ENCODE measurements around the gene SMAD6.

The SMAD6 gene

GRCh38 chr15:66760097-66760967 is 58.3 kb downstream of the SMAD6 start:
- DNase-seq (ENCODE audit: low spot score), result no peak

DNA sequence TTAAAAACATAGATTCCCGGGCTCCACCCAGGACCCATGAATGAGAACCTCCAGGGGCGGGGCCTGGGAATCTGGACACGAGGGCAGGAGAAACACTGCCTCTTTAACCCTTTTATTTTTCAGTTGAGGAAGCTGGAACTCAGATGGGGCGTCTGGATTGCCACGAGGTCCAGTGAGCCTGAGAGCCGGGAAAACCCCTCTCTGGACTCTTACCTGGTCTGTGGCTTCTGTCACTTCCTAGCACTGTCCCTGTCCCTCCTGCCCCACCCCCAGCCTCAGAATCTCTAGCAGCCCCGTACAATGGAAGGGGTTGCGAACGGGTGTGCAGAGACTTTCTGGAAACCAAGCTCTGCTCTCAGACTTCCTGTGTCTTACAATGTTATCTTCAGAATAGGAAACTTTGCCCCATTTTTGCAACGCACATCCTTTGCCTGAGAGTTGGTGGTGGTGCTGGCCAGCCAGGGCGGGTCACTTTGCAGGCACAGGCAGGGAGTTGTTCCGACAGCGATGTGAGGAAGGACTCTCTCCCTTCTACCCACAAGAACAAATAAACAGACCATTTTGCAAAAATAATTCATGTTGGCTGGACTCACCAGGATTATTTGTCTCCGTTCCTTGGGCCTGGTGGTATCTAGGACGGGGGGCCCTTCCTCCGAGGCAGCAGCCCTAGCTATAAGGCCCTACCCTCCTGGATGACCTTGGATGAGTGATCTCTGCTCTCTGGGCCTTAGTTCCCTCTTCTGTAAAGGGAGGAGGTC is 59.1 kb downstream of the SMAD6 start:
- no peak for DNase-seq (ENCODE audit: low spot score)

DNA sequence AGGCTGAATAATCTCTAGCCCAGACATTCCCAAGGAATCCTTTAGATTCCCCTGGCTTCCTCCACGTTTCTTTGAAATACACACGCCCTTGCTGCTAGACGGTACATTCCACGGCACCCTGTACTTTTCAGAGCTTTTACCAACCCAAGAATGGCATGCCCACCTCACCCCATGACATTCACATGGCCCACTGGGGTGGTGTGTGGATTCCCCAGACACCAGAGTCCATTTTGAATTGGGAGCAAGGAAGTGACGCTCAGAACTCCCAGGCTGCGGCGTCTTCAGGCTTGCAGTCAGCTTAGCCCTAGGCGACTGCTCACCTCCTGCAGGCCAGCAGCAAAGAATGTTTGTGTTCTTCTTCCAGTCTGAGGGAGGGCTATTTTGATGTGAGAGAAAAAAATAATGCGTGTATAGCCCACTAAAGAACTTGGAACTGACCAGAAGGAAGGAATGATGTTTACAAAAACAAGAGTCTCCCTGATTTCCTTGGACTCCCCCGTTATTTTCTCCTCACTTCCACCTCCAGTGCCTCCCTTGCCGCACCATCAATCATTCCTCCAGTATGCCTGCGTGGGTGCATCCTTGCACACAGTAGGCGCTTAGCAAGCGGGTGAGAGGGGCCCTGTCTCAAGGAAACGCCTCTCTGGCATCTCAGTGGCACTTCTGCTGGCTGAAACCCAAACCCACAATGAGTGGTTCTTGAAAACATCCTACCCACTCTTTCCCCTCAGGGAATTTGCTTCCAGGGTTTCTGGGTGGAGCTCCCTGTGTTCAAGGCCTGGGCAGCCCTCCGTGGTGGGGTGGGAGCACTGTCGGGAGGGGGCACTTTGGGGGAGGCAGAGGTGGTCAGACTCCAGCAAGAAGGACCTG is 59.9 kb downstream of the SMAD6 start:
- no peak for DNase-seq (ENCODE audit: low spot score)

GRCh38 chr15:66763186-66764071 is 61.4 kb downstream of the SMAD6 start:
- no peak for DNase-seq (ENCODE audit: low spot score)

DNA sequence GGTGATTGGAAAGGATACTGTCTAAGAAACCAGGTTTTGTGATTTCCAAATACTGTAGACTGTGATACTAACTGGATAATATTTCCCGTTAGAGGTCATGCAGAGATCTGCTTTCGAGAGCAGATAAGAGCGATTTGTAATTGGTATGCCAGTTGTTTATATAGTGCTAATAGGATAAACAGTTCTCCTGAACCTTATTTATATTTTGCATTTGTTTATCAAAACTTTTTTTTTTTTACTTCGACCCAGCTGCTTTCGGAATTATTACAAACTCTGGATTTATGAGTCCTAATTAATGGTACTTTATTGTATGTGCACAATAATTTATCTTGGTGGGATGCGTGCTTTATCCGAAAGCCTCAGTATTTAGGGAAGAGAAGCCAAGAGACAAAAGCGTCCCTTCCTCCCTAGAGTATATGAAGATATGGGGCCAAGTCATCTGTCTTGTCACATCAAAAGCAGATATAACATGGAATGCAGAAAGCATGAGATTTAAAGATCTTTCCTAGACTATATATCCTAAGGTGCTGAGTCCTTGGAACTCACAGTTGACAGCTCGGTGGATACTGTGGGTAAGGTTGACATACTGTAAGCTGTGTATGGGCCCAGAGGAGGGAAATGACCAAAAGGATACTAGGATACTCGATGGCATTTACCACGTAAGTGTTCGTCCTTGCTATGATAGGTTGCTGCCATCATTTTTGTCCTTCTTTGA is 62.2 kb downstream of the SMAD6 start:
- DNase-seq (ENCODE audit: low spot score), result no peak

DNA sequence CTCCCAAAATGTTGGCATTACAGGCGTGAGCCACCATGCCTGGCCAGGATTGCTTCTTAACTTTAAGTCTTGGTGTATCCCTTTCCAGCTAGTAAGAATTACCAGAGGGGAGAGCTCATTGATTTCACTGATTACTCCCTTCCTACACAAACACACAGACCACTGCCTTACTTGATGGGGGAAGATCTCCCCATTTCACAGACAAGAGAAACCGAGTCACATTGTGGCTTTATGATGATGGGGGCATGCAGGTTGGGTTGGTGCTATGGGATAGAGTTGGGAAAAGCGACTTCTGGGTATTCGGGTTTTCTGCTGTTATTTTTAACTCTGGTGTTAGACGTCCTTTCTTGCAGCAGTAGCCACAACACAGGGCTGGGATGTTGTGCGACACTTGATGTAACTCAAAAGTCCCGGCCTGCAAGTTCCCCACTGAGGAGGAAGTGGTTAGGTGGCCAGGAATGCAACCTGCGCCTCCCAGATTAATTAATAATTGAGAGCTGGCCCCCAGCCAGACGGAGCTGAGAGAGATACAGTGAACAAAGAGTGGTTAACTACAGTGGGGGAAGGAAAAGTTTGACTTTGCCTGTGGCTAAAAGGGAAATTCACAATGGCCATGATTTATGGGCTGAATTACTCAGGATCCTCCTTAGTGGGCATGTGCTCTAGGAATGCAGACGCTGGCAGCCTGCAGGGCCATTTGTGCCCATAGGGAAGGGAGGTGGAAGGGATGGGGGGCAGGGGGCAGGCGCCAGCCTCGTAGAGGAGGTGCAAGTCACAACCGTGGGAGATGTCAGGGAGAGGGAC is 63.6 kb downstream of the SMAD6 start:
- no peak for DNase-seq (ENCODE audit: low spot score)

DNA sequence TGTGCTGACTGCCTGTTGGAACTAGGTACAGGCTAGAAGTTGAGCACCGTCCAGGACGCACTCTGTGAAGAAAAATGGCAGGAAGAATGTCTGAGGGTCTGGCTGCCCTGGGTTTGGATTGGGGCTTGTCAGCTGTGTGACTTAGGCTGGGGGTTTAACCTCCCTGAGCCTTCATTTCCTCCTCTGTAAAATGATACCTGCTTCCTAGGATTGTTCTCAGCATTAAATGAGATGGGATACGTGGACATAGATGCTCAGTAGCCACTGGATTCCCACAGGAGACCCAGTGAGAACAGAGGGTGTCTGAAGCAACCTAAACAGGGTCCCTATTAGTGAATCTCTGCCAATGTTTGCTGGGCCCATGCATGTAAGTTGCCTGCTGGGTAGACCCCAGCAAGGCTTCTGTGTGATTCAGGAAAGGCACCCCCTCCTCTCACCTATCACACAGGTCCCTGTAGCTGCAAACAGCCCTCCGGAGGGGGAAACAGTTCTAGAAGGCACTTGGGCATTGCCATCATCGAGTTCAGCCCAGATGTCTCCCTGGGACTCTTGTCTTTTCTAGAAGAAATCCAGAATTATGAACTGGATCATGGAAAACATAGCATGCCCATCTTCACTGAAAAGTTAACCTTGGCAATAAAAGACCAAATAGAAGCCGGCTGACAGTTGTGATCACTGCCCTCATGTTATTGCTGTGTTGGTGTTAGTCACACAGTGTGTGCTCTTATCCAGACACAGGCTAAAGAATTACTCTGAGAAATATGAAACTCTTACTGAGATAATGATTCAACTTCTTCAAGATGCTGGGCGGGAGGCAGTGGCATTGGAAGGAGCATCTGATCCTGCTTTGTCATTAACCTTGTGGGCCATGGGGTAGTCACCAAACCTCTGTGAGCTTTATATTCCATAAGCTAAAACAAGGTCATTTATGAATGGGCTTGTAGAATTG is 64.5 kb downstream of the SMAD6 start:
- peak; percentile 69 for DNase-seq (ENCODE audit: low spot score)

DNA sequence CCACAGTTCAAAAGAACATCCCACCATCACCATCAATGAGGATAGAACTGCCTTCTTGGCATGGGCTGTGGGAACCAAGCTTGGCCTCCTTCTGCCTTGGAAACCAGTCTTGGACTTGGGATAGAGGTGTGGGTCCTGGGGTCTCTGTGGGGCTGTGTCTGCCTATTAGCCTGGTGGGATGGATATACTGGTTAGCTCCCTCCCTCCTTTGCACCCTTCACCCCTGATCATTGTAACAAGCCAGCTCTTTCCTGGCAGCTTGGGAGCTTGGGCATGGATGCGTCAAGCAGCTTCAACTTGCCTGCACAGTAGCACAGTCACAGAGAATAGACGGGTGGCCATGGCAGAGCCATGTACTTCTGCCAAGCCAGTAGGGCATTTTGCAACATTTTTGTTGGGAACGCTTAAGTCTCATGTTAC is 65.2 kb downstream of the SMAD6 start:
- no peak for DNase-seq (ENCODE audit: low spot score)

DNA sequence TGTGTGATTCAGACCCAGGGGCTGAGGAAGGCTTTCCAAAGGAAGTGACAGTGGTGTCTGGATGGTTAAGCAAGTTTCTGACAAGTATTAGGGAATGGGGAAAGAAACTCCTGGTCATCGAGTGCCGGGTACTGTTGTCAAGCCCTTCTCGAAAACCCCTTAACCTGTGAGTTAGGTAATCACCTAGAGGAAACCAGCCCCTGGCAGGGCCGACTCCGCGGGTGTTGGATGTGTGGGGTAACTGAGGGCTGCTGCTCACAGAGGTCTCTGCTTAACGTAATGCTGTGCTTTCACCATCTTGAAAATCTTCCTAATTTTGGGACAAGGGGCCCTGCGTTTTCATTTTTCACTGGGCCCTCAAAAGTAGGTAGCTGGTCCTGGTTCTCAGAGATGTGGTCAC is 67.0 kb downstream of the SMAD6 start:
- no peak for DNase-seq (ENCODE audit: low spot score)

DNA sequence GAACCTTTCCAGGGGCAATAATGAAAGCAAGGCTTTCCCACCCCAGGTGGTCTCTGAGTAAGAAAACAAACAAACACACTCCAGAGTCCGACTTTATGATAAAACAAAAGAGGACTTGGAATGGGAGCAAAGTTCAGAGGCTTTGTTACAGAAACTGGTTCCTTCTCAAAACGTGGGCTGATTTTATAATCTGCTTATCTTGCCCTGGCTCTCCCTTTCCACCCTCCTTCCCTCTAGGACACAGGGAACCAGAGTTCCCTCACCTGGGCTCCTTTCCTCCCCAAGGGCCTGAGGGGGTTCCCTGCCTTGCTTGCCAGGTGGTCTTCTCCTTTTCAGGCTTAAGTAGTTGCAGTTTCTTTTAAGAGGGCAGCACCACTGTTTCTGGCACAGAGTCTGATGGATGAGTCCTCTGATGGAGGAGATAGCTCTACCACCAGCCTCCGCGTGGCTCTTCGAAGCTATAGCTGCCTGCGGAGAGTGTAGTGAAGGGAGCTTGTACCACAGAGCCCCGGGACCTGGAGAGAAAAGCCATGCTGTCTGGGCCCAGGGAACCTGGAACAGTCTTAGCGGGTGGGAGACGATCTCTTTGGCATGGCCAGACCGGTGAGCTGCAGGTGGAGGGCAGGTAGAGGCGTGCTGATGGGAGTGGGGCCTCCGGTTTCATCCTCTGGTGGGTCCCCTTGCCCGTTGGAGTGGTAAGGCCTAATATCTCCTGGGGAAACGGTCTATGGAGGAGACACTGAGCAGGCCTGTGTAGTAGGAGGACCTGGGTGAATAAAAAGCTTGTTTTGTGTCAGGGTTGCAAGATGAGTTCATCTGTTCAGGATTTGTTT is 68.7 kb downstream of the SMAD6 start:
- DNase-seq (ENCODE audit: low spot score), result no peak

- DNase-seq (ENCODE audit: low spot score), result no peak
Measured at GRCh38 chr15:66771351-66771650, 69.3 kb downstream of the SMAD6 start.

DNA sequence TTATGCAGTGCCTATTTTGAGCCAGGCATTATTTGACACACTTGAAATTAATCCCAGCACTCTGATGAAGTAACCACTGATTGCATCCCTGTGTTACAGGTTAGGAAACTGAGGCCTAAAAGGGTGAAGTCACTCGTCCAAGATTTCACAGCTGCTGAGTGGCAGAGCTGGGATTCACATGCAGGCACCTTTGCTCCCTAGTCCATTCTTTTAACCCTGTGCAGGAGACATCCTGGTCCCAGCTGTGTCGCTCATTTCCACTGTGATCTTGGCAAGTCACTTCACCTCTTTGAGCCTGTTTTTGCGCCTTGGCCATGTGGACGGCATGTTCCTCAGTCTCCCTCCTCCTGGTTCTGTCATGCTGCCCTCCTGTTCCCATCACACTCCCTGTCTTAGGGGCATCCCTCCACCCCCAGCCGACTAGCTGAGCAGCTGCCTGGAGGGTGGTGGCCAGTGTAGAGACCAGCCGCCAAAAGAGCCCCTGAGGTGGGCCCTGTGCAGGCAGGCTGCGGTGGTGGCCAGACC is 70.6 kb downstream of the SMAD6 start:
- DNase-seq (ENCODE audit: low spot score), result no peak

DNA sequence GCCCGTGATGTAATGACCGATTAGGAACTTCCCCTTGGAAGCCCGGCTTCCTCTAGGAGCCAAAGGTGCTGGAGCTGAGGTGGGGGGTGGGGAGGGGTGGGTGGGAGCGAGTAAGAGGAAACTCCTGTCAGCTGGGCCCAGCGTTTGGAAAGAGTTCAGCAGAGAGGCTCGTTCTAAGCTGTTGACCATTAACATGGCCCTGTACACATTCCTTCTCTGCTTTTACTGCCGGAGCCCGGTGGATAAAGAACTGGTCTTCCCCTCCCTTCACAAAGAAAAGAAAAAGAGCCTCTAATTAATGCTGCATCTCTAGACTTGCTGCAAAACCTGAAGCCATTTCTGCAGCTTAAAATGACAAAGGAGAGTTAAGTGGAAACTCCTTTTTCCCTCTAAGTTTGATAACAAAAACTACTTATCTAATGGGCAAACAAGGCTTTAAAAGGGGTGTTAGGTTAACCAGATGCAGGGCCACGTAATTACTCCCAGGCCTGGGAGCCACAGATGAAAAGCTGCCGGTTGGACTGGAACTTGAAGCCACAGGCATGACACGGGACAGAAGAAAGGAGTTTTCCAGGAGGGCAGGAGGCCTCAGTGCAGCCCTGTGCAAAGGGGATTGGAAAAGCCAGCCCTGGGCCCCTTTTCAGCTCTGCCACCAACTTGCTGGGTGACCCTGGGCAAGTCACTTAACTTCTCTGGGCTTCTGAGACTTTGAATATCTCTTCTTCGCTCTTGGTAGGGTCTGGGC is 71.3 kb downstream of the SMAD6 start:
- no peak for DNase-seq (ENCODE audit: low spot score)

GRCh38 chr15:66774001-66774814 is 72.2 kb downstream of the SMAD6 start:
- peak; percentile 95 for DNase-seq (ENCODE audit: low spot score)

GRCh38 chr15:66775127-66776105 is 73.4 kb downstream of the SMAD6 start:
- DNase-seq (ENCODE audit: low spot score), result no peak
